Duodenal mucosa (tissue), 2 donors: ENCODE measurements around the gene UBTD1.

Experiments
- H3K27ac ChIP-seq: one replicate; pipeline ENCODE4 v1.7.0; 2013; ENCODE audit warnings: low read depth, low read length
- H3K27me3 ChIP-seq, 2 donors: one replicate each; pipeline ENCODE4 v1.7.0; 2013; ENCODE audit warnings: low read length in 2 of 2, control low read depth in 1 of 2; ENCODE audit not compliant: insufficient read depth in 2 of 2, control insufficient read depth in 1 of 2
- H3K36me3 ChIP-seq, 2 donors: one replicate each; pipeline ENCODE4 v1.7.0; 2013; ENCODE audit warnings: low read length in 2 of 2, control low read depth in 1 of 2; ENCODE audit not compliant: insufficient read depth in 2 of 2, control insufficient read depth in 1 of 2
- H3K4me1 ChIP-seq, 2 donors: one replicate each; pipeline ENCODE4 v1.7.0; 2013; ENCODE audit warnings: low read length in 2 of 2, control low read depth in 1 of 2; ENCODE audit not compliant: insufficient read depth in 2 of 2, control insufficient read depth in 1 of 2
- H3K4me3 ChIP-seq, 2 donors: one replicate each; pipeline ENCODE4 v1.7.0; 2013; ENCODE audit warnings: low read length in 2 of 2, low read depth in 1 of 2
- H3K9ac ChIP-seq, 2 donors: one replicate each; pipeline ENCODE4 v1.7.0; 2013; ENCODE audit warnings: low read length in 2 of 2, low read depth in 1 of 2
- H3K9me3 ChIP-seq, 2 donors: one replicate each; pipeline ENCODE4 v1.7.0; 2013; ENCODE audit warnings: low read length in 2 of 2, control low read depth in 1 of 2; ENCODE audit not compliant: control insufficient read depth in 1 of 2

UBTD1 gene

GRCh38 chr10:97582169-97582568 is 83.4 kb downstream of the UBTD1 start:
- H3K27me3 ChIP-seq = peaks cover 0 to 5% of the 10 kb centered on the region in 2 donors
- H3K27ac ChIP-seq = no peak overlapping the region
- H3K36me3 ChIP-seq = no peaks in the 10 kb centered on the region
- no peaks in the 10 kb centered on the region for H3K4me1 ChIP-seq
- no peaks in the 10 kb centered on the region for H3K9me3 ChIP-seq
- H3K4me3 ChIP-seq = no peak overlapping the region
- no peak overlapping the region for H3K9ac ChIP-seq

- no peak overlapping the region for H3K27ac ChIP-seq
- no peaks in the 10 kb centered on the region for H3K4me1 ChIP-seq
- no peak overlapping the region for H3K4me3 ChIP-seq
- peaks cover 0 to 3% of the 10 kb centered on the region in 2 donors for H3K27me3 ChIP-seq
- H3K36me3 ChIP-seq = no peaks in the 10 kb centered on the region
- no peak overlapping the region for H3K9ac ChIP-seq
- no peaks in the 10 kb centered on the region for H3K9me3 ChIP-seq
These were observed 84.8 kb downstream of the UBTD1 start for GRCh38 chr10:97583476-97583875.

- Histone ChIP-seq H3K9ac (no peak within 1 kb of the TSS), H3K27ac (peak within 1 kb of the TSS; percentile 44), H3K4me1 (no peaks in the 10 kb centered on the region), H3K9me3 (no peaks in the 10 kb centered on the region), H3K27me3 (no peaks in the 10 kb centered on the region), H3K36me3 (no peaks in the 10 kb centered on the region), H3K4me3 (no peak within 1 kb of the TSS)
These were observed 85.5 kb downstream of the UBTD1 start, which contains the start of gene HOGA1 for GRCh38 chr10:97584060-97584797. TSS of gene HOGA1 (plus strand) at chr10:97584389. CDS start at chr10:97584704, 315 bp downstream.

GRCh38 chr10:97584798-97585438 is 86.2 kb downstream of the UBTD1 start:
- no peaks in the 10 kb centered on the region for H3K9me3 ChIP-seq
- H3K9ac ChIP-seq = no peak overlapping the region
- H3K4me3 ChIP-seq = no peak overlapping the region
- no peaks in the 10 kb centered on the region for H3K4me1 ChIP-seq
- no peaks in the 10 kb centered on the region for H3K36me3 ChIP-seq
- H3K27me3 ChIP-seq = no peaks in the 10 kb centered on the region
- H3K27ac ChIP-seq = peak overlapping the region; percentile 44

- Histone ChIP-seq H3K9me3 (no peaks in the 10 kb centered on the region), H3K27ac (peak overlapping the region; percentile 26), H3K27me3 (no peaks in the 10 kb centered on the region), H3K36me3 (no peaks in the 10 kb centered on the region), H3K9ac (no peak overlapping the region), H3K4me1 (no peaks in the 10 kb centered on the region), H3K4me3 (no peak overlapping the region)
These were observed 86.7 kb downstream of the UBTD1 start for GRCh38 chr10:97585439-97585811.

- H3K4me3 ChIP-seq = no peak overlapping the region
- no peaks in the 10 kb centered on the region for H3K36me3 ChIP-seq
- H3K4me1 ChIP-seq = no peaks in the 10 kb centered on the region
- H3K27me3 ChIP-seq = no peaks in the 10 kb centered on the region
- no peaks in the 10 kb centered on the region for H3K9me3 ChIP-seq
- H3K9ac ChIP-seq = no peak overlapping the region
- no peak overlapping the region for H3K27ac ChIP-seq
These were observed 88.5 kb downstream of the UBTD1 start for GRCh38 chr10:97587183-97587582.

GRCh38 chr10:97589479-97589878 is 90.8 kb downstream of the UBTD1 start, which contains the start of gene C10orf62:
TSS of gene C10orf62 (plus strand) at chr10:97589721. CDS start at chr10:97589898, 177 bp downstream.
- Histone ChIP-seq H3K9ac (no peak within 1 kb of the TSS), H3K4me3 (no peak within 1 kb of the TSS), H3K4me1 (no peaks in the 10 kb centered on the region), H3K27me3 (no peaks in the 10 kb centered on the region), H3K9me3 (no peaks in the 10 kb centered on the region), H3K36me3 (no peaks in the 10 kb centered on the region), H3K27ac (no peak within 1 kb of the TSS)

- no peaks in the 10 kb centered on the region for H3K27me3 ChIP-seq
- no peaks in the 10 kb centered on the region for H3K36me3 ChIP-seq
- H3K9me3 ChIP-seq = no peaks in the 10 kb centered on the region
- no peak overlapping the region for H3K4me3 ChIP-seq
- no peak overlapping the region for H3K27ac ChIP-seq
- no peak overlapping the region for H3K9ac ChIP-seq
- no peaks in the 10 kb centered on the region for H3K4me1 ChIP-seq
These were observed 91.5 kb downstream of the UBTD1 start for GRCh38 chr10:97590082-97590747.

GRCh38 chr10:97590748-97591495 is 92.2 kb downstream of the UBTD1 start:
- Histone ChIP-seq H3K27me3 (no peaks in the 10 kb centered on the region), H3K36me3 (no peaks in the 10 kb centered on the region), H3K9me3 (no peaks in the 10 kb centered on the region), H3K27ac (no peak overlapping the region), H3K9ac (no peak overlapping the region), H3K4me3 (no peak overlapping the region), H3K4me1 (no peaks in the 10 kb centered on the region)
